ENCODE measurements around the gene ANP32E.

DNA sequence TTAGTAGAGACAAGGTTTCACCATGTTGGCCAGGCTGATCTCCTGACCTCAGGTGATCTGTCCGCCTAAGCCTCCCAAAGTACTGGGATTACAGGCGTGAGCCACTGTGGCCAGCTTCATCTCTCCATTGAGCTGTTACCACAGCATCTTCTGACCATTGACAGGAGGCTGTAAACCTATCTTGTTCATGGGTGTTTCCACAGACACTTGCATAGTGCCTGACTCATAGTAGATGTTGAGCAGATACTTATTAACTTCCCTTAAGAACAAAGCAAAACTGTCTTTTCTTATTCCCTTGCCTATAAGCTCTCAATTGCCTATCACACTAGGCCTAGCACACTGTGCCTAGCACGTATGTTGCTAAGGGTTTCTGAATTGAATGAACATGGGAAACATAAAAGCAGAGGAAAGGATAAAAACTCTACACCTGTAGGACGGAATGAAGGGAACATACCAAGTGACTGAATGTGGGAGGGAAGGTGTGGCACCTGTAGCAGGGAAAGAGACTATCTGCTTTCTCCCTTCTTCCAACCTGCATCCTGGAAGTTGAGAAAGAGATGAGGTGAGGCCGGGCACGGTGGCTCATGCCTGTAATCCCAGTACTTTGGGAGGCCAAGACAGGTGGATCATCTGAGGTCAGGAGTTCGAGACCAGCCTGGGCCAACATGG, 35.5 kb upstream of the ANP32E start:
- TF ChIP-seq, protein P1, sequence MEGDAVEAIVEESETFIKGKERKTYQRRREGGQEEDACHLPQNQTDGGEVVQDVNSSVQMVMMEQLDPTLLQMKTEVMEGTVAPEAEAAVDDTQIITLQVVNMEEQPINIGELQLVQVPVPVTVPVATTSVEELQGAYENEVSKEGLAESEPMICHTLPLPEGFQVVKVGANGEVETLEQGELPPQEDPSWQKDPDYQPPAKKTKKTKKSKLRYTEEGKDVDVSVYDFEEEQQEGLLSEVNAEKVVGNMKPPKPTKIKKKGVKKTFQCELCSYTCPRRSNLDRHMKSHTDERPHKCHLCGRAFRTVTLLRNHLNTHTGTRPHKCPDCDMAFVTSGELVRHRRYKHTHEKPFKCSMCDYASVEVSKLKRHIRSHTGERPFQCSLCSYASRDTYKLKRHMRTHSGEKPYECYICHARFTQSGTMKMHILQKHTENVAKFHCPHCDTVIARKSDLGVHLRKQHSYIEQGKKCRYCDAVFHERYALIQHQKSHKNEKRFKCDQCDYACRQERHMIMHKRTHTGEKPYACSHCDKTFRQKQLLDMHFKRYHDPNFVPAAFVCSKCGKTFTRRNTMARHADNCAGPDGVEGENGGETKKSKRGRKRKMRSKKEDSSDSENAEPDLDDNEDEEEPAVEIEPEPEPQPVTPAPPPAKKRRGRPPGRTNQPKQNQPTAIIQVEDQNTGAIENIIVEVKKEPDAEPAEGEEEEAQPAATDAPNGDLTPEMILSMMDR (conservative IDR thresholded peaks at IDR 0.05), result no peak
- TF ChIP-seq EZH2 (IDR thresholded peaks at IDR 0.05; ENCODE audit: low read depth), result no peak

Measured in PC-9 (cell line).